PC-9 (cell line): ENCODE data around the gene TMEFF2.

Experiments
- EZH2 ChIP-seq: fragments of 200-600 bp; sonication (generic); IDR thresholded peaks from 2 replicates; pipeline ENCODE4 v1.8.0; 2017; ENCODE audit warnings: antibody characterized with exemption, low read depth
- TF ChIP-seq, protein P1 (sequence below): fragments of 200-600 bp; sonication (generic); conservative IDR thresholded peaks from 2 replicates; pipeline ENCODE4 v1.6.1; 2017; ENCODE audit warnings: mixed run types, antibody characterized with exemption, mild to moderate bottlenecking, moderate library complexity

- TF ChIP-seq, protein P1, sequence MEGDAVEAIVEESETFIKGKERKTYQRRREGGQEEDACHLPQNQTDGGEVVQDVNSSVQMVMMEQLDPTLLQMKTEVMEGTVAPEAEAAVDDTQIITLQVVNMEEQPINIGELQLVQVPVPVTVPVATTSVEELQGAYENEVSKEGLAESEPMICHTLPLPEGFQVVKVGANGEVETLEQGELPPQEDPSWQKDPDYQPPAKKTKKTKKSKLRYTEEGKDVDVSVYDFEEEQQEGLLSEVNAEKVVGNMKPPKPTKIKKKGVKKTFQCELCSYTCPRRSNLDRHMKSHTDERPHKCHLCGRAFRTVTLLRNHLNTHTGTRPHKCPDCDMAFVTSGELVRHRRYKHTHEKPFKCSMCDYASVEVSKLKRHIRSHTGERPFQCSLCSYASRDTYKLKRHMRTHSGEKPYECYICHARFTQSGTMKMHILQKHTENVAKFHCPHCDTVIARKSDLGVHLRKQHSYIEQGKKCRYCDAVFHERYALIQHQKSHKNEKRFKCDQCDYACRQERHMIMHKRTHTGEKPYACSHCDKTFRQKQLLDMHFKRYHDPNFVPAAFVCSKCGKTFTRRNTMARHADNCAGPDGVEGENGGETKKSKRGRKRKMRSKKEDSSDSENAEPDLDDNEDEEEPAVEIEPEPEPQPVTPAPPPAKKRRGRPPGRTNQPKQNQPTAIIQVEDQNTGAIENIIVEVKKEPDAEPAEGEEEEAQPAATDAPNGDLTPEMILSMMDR = no peak
- no peak for TF ChIP-seq EZH2
Measured at GRCh38 chr2:192228685-192229084, 34.0 kb upstream of the TMEFF2 start.
